ENCODE data around the gene POLR3A.

Gene POLR3A

DNA sequence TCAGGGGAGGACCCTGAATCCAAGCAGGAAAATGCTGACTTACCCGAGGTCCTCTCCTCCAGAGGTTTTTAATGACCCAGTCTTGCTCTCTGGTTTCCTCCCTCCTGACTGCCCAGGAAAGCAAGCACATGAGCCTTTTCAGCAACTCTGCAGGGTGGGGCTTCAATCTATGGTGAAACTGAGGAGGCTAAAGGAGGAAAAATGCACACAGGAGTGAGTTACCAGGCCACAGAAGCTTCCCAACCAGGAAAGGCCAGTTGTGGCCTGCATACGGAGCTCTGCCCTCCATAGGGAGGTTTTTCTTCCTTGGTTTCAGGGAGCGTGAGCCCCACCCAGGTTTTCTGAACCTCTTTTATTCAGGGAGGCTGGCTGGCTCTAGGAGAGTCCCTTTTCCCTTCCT is 88.7 kb downstream of the POLR3A start:
- no peak for DNase-seq

DNA sequence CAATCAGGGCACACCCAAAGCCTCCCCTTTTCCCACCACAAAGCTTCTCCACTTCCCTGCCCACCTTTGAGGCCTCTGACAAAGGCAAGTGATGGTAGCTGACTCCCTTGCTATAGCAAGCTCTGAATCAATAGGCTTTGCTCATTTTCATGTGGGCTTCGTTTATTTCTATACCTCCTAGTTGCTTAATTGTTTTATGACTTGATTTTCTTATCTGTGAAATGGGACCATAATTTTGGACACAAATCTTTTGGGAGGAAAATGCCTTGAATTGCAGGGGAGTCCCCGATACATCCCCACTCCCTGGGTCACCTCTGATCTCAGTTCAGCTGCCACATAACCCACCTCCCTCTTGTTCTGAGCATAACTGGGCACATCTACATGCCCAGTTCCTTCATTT is 89.1 kb downstream of the POLR3A start:
- no peak for DNase-seq

DNA sequence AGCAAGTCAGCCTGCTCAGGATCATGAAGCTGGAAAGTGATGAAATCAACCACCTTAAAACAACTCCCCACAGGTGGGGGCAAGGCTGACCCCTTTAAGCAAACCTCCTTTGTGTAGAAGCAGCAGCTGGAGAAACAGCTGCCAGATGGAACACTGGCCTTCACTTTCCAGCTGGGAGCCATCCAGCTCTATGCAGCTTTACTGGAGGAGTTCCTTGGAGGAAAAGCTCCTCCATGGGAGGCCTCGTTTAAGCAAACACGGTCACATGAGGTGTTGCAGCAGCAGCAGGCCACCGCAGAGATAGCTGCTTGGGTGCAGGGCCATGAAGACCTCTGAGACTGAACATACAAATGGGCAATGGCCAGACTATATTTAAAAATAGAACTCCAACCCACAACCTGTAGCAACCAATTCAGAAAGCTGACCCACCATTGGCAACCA is 89.7 kb downstream of the POLR3A start:
- no peak for DNase-seq

DNA sequence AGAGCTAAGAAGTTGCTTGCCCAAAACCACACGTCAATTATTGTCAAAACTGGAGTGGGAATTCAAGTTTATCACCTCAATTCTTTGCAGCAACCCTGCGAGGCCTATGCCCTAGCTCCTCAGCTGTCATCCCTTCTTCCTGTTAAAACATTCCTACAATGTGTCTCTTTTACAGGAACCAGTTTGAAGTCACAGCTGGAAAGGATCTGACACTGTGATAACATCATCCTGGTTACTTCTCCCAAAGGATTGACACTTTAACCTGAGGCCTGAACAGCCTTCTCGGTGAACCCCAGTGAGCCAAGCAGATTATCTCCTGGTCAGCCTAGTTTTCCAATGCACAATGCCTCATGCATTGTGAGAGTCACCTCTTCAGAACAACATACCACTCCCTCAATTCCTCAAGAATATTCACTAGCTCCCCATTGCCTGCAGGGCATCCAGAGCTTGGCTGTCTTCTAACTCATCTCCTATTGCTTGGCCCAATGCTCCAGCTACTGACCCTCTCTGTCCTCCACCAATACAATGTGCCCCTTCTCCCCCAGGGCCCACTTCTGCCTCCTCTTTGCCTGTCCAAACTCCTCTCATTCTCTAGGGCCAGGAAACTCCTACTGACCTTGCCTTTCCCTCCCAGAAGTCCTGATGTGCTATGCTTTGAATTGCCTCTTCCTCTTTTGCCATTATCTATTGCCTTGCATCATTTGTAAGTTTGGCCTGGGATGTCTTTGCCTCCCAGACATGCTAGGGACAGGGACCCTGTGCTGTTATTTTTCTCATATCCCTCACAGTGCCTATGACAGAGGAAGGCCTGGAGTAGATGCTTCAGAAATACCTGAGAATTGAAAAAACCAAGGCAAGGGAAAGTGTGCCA is 92.4 kb downstream of the POLR3A start:
- no peak for DNase-seq

DNA sequence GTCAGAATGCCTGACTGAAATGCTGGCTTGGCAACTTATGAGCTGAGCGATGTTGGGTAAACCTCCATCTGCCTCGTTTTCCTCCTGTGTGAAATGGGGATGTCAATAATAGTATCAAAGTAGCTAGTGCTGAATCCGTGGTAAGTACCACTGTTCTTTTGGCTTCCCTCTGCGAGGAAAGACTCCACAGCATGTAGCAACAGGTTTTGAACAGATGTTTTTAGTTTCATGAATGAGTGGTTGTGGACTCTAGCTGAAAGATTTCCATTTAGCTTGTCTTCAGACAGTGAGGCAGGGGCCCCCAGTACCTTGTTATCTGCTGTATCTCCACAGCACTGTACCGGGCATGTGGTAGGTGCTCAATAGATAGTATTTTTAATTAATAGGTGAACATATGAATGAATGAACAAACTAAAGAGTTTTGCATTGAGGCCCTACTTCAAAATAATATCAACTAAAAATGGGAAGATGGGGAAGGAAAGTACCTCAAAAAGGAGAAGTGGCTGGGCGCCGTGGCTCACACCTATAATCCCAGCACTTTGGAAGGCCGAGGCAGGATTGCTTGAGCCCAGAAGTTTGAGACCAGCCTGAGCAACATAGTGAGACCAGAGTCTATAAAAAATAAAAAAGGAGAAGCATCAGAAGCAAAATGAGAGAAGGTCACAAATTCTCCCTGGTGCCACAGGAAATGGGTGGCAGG is 97.1 kb downstream of the POLR3A start:
- no peak for DNase-seq

DNA sequence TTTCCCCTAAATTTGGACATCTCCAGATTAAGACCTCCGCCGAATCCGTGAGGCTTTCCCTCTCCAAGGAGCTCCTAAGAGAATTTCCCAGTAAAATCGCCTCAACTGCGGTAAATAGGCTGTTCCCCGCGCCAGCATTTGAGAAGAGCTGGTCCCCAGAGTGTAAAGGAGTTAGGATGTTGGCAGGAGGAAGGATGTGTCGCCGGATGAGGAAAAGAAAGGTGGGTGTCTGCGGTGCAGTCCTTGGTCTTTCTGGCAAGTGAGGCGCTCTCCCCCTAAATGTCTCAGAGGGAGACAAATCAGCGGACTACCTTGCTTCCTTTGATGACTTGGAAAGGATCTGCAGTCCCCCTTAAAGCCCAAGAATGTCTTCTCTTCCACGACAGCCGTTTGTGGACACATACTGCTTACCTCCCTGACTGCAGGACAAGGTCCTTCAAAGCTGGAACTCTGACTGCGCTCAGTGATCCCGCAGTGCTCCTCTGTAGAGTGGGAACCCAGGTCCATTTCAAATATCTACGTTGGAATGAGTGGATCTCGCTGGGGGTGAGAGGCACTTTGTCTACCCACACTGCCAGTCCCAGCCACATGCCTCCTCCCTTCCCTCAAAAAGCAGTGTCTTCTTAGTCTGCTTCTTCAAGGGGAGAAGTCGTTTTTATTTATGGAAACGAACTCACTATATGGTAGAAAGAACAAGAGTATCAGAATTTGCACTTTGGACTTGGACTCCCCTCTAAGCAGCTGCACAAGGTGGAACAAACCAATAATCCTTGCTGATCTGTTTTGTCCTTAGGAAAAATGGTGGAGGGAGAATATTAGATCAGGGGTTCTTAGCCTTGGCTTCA is 101.7 kb downstream of the POLR3A start:
- DNase-seq: no peak

DNA sequence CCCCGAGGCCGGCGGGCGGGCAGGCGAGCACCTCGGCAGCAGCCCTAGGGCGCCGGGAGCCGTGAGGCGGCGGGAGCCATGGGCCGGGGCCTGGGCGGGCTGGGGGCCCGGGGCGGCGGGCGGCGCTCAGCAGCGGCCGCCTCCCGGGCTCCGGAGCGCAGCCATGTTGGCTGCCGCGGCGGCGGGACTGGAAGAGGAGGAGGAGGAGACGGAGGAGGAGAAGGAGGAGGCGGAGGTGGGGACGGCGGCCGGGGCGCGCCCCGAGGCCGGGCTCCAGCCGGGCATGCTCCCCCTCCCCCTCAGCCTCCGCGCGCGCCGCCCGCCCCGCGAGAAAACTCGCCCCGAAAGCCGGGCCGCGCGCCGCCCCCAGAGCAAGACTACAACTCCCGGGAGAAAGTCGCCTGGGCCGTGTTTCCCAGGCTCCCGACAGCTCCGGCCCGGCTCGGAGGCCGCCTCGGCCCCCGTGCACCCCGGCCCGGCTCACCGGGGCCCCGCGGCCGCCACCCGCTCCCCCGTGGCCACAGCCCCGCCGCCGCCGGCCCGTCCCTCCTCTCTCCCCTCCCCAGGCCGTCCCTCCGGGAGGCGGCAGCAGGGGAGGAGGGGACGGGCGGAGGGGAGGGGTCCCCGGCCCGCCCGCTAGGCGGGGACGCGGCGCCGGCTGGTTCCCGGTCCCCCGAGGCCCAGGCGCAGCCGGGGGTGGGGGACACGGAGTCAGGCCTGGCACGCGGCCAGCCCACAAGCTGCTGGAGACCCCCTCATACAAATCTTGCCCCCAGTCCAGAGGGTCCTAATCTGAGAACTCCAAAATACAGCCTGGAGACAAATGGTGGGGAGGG is 102.5 kb downstream of the POLR3A start, which contains the start of gene DLG5:
Gene DLG5 (minus strand): TSS at position 190 of the 836 bp plus-strand sequence. CDS start 235 bp downstream, outside the sequence.
- peak in 1 of 2 experiments; percentile 59 for DNase-seq

DNA sequence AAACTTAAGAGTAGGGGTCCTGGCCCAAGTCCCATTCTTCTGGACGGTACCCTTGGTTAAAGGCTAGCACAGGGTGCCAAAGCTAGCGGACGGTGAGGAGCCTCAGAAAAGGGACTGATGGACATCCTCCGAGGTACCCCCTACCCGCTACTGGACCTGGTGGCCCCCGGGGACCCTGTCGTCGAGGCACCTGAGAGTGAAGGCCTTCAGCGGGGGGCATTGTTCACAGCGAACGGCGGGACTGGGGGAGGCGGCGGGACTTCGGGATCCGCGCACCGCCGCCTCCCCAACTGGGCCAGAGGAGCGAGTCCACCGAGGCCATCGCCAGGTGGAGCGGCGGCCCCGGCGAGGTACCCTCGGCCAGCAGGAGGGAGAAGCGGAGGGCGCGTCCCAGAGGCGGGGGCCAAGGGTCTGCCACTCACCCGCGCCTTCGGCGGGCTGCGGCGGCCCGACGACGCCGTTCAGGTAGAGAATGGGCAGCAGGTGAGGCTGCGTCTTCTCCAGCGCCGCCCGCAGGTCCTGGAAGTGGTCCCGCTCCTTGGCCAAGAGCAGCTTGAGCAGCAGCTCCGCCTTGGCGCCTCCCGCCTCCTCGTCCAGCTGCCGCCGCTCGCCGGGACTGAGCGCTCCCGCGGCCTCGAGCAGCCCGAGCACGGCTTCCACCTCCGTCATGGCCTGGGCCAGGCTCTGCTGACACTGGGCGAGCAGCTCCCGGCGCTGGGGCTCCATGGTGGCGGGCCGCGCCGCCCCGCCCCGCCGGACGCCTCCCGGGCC is 103.3 kb downstream of the POLR3A start:
- peak in 1 of 2 experiments; percentile 57 for DNase-seq

DNA sequence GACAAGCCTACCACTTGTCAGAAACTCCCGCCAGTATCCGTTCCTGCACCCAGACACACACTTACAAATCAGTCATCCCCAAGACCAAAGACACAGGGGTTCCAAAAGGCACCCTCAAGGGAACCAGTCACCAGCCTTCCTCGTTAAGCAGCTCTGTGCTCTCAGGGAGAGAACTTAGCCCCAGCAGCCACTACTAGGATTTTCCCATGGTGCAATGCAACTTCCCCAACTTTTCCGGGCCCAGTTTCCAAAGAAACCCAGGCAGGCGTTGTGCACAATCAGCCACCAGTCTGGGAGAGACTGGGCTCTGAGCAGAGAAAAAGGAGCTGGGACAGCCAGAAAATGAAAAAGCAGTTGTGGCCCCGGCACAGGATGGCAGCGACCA is 103.9 kb downstream of the POLR3A start:
- DNase-seq: peak in 1 of 2 experiments; percentile 23

DNA sequence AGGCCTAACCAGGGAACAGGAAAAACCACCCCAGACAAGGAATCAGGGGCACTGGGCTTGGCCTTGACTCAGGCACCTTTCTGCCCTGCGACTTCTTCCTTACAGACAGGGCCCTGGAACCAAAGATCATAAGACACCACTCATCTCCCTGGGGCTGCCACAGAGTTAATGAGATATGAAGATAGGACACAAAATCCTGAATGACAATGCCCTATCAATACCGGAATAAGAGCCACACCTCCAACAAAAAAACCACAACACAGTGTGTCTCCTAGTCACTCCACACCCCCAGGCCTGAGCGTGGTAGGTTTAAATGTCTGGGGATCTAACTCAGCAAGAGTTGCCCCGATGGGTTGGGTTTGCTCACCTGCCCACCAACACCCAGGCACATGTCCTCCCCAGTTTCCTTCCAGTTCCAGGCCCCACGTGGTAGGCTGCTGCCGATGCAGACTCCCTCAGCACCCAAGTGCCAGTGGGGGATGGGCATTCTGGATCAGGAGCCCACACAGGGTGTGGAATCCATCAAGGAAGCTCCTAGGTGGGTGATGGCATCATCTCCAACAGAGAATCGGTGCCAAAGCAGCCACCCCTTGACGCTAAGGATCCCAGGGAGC is 106.6 kb downstream of the POLR3A start:
- DNase-seq: no peak

DNA sequence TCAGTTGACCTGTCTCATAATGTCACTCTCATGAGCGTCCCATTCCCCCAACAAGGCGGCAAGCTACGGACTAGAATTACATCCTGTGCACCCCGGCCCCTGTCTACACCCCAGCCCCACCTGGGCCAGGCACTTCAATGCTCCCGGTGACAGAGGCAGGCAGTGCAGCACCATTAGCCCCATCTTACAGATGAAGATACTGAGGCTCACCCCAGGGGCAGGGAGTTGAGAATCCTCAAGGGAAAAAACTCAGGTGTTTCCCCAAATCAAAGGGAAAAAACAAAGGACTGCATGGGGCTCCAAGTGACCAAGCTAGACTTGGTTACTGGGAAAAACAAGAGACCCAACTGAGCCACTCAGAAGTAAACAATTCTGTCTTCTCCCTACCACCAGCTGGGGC is 107.3 kb downstream of the POLR3A start:
- DNase-seq: no peak

DNA sequence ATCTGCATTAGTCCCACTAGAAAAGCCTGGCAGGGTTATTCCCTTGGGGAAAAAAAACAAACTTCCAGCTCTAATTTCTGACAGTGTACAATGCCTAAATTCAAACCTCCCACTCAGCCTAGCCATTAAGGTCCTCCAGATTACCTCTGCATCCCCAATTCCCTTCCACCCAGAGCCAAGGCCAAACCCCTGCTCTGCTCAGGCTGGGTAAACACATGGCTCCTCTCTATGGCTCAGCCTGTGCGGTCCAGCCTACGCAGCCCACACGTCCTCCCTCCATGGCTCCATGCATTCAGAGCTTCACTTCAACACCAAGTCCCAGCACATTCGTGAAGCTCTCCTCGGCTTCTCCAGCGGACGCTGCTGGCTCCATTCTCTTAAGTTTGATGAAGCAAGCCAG is 107.9 kb downstream of the POLR3A start:
- peak in 1 of 2 experiments; percentile 14 for DNase-seq

DNA sequence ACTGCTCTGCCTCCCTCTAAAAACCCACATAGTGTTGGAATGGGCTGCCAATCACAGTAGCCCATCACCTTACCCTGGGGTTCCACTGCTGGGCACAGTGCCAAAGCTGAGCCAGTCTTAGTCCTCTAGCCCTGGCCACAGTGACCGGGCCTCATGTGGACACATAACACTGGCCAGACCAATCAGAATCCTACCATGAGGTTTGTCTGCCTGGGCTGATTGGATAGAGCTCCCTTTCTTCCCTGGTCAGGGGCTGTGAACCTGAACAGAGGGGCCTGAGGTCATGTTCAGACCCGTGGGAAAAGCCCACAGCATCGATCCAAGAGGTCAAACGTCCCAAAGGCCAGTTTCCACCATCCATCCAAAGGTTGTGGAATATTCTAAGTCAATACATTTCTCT is 108.8 kb downstream of the POLR3A start:
- DNase-seq: no peak

DNA sequence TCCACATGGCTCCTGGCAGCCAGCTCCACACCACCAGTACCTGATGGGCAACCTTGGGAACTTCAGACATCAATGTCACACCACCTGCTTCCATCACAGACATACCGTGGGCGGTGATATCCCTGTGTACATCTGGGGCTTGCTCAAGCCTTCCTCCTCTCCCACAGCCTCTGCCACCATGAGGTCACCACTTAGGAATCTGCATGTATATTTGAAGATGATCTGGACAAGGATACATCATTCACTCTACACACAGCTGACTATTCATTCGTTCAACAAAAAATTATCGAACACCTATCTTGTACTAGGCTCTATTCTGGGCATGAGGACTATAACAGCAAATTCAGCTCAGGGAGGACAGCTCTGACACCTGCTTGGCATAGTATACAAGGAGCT is 109.6 kb downstream of the POLR3A start:
- DNase-seq: no peak

Data from NCI-H526 (cell line).